Measurements from ENCODE around the gene GID4. TPM values are rescaled to one million over a fixed set of nuclear protein-coding genes. Genes with fewer than 3 reads are reported as not detected.
"Not testable (repeated sequence)": the region's sequence is repeated elsewhere in the genome, so short reads cannot be mapped to it uniquely, and the experiment has no call there.

GID4 gene
- total RNA-seq, 1 donor from 2014 or later, result 8.3 TPM

- no peaks in the 10 kb centered on the region for H3K9me3 ChIP-seq
- intact Hi-C loops (cut with DNase I), result no loop called here
- no peak overlapping the region for H3K4me3 ChIP-seq
- H3K4me1 ChIP-seq, result no peaks in the 10 kb centered on the region
- no peak for DNase-seq (ENCODE audit: low spot score in 2 of 2)
- H3K27me3 ChIP-seq, result no peaks in the 10 kb centered on the region
- no peak overlapping the region for H3K27ac ChIP-seq
- TF ChIP-seq, protein P1, sequence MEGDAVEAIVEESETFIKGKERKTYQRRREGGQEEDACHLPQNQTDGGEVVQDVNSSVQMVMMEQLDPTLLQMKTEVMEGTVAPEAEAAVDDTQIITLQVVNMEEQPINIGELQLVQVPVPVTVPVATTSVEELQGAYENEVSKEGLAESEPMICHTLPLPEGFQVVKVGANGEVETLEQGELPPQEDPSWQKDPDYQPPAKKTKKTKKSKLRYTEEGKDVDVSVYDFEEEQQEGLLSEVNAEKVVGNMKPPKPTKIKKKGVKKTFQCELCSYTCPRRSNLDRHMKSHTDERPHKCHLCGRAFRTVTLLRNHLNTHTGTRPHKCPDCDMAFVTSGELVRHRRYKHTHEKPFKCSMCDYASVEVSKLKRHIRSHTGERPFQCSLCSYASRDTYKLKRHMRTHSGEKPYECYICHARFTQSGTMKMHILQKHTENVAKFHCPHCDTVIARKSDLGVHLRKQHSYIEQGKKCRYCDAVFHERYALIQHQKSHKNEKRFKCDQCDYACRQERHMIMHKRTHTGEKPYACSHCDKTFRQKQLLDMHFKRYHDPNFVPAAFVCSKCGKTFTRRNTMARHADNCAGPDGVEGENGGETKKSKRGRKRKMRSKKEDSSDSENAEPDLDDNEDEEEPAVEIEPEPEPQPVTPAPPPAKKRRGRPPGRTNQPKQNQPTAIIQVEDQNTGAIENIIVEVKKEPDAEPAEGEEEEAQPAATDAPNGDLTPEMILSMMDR (IDR thresholded peaks at IDR 0.05), result no peak
- H3K36me3 ChIP-seq, result no peaks in the 10 kb centered on the region
These were observed 44.7 kb upstream of the GID4 start for GRCh38 chr17:17994271-17995069.

- H3K4me1 ChIP-seq; H3K27me3 ChIP-seq; H3K4me3 ChIP-seq; H3K36me3 ChIP-seq; H3K9me3 ChIP-seq; DNase-seq (ENCODE audit: low spot score in 2 of 2); intact Hi-C loops (cut with DNase I); H3K27ac ChIP-seq: not testable (repeated sequence)
These were observed 43.3 kb upstream of the GID4 start for GRCh38 chr17:17995887-17996286.

- TF ChIP-seq, protein P1 (IDR thresholded peaks at IDR 0.05), result no peak
- no peaks in the 10 kb centered on the region for H3K9me3 ChIP-seq
- DNase-seq (ENCODE audit: low spot score in 2 of 2), result no peak
- no peaks in the 10 kb centered on the region for H3K4me1 ChIP-seq
- intact Hi-C loops (cut with DNase I), result no loop called here
- no peaks in the 10 kb centered on the region for H3K27me3 ChIP-seq
- H3K4me3 ChIP-seq, result no peak overlapping the region
- H3K27ac ChIP-seq, result no peak overlapping the region
- no peaks in the 10 kb centered on the region for H3K36me3 ChIP-seq
These were observed 40.3 kb upstream of the GID4 start for GRCh38 chr17:17998934-17999333.

- no peaks in the 10 kb centered on the region for H3K36me3 ChIP-seq
- DNase-seq (ENCODE audit: low spot score in 2 of 2), result no peak
- no peak overlapping the region for H3K27ac ChIP-seq
- intact Hi-C loops (cut with DNase I), result no loop called here
- TF ChIP-seq, protein P1 (IDR thresholded peaks at IDR 0.05), result no peak
- H3K27me3 ChIP-seq, result no peaks in the 10 kb centered on the region
- H3K9me3 ChIP-seq, result no peaks in the 10 kb centered on the region
- no peaks in the 10 kb centered on the region for H3K4me1 ChIP-seq
- no peak overlapping the region for H3K4me3 ChIP-seq
These were observed 39.7 kb upstream of the GID4 start for GRCh38 chr17:17999364-18000029.

GRCh38 chr17:18000030-18000408, 39.2 kb upstream of the GID4 start:
- H3K4me1 ChIP-seq, result no peaks in the 10 kb centered on the region
- intact Hi-C loops (cut with DNase I), result no loop called here
- no peaks in the 10 kb centered on the region for H3K27me3 ChIP-seq
- no peaks in the 10 kb centered on the region for H3K9me3 ChIP-seq
- DNase-seq (ENCODE audit: low spot score in 2 of 2), result no peak
- H3K27ac ChIP-seq, result no peak overlapping the region
- no peaks in the 10 kb centered on the region for H3K36me3 ChIP-seq
- H3K4me3 ChIP-seq, result no peak overlapping the region
- TF ChIP-seq, protein P1 (IDR thresholded peaks at IDR 0.05), result no peak

DNA sequence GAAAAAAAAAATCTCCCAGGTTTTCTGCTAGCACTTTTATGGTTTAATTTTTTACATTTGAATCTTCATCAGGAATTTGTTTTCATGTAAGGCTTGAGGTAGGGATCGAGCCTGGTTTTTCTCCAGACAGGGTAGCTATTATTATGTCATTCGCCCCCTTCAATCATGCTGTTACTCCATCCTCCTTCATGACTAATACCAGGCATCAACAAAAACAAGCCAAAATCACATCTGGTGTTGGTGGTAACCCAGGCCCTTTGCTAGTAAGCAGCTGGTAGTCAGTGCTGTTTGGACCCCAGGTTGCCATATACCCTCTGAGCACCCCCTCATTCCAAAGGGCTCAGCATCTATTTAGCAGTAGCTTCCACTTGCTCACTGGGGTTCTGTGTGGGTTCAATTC, 37.0 kb upstream of the GID4 start:
- Histone ChIP-seq H3K4me1 (no peaks in the 10 kb centered on the region), H3K27ac (no peak overlapping the region), H3K9me3 (no peaks in the 10 kb centered on the region), H3K36me3 (peaks cover 0 to 5% of the 10 kb centered on the region in 2 donors), H3K4me3 (no peak overlapping the region), H3K27me3 (no peaks in the 10 kb centered on the region)
- intact Hi-C loops (cut with DNase I), result no loop called here
- TF ChIP-seq, protein P1 (IDR thresholded peaks at IDR 0.05), result no peak
- no peak for DNase-seq (ENCODE audit: low spot score in 2 of 2)

All from ascending aorta (tissue), 2 donors.